NB4 (cell line): ENCODE results near the gene CDRT15.
"Not testable (repeated sequence)": the region's sequence is repeated elsewhere in the genome, so short reads cannot be mapped to it uniquely, and the experiment has no call there.

Experiments
- MYC ChIP-seq: IDR thresholded peaks from 2 replicates; pipeline ENCODE4 v1.6.1; 2011; ENCODE audit warnings: low read depth, low read length
- POLR2A ChIP-seq: IDR thresholded peaks from 2 replicates; pipeline ENCODE4 v1.6.1; 2011; ENCODE audit warnings: mild to moderate bottlenecking; ENCODE audit not compliant: insufficient read length; ENCODE audit errors: extremely low read depth
- TF ChIP-seq, protein P1 (sequence below): IDR thresholded peaks from one replicate; pipeline ENCODE4 v1.5.1; 2012; ENCODE audit warnings: low read depth, low read length

DNA sequence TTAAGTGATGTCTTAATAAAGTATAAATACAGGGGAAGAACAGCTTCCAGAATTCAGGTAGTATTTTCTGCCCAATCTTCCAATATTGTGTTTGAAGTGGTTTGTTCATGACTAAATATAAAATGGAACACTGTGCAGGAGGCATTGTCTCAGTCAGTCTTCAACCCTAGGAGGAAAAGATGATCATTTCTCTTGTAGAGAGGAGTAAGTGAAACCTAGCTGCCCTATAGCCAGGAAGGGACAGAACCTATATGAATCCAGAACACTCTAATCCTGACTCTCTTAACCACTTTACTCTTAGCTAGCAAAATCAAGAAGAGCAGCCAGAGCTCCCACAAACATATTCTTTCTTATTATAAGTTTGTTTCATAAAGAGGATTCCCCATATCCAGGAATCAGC lies 45.2 kb downstream of the CDRT15 start:
- not testable (repeated sequence) for TF ChIP-seq MYC, POLR2A
- TF ChIP-seq, protein P1, sequence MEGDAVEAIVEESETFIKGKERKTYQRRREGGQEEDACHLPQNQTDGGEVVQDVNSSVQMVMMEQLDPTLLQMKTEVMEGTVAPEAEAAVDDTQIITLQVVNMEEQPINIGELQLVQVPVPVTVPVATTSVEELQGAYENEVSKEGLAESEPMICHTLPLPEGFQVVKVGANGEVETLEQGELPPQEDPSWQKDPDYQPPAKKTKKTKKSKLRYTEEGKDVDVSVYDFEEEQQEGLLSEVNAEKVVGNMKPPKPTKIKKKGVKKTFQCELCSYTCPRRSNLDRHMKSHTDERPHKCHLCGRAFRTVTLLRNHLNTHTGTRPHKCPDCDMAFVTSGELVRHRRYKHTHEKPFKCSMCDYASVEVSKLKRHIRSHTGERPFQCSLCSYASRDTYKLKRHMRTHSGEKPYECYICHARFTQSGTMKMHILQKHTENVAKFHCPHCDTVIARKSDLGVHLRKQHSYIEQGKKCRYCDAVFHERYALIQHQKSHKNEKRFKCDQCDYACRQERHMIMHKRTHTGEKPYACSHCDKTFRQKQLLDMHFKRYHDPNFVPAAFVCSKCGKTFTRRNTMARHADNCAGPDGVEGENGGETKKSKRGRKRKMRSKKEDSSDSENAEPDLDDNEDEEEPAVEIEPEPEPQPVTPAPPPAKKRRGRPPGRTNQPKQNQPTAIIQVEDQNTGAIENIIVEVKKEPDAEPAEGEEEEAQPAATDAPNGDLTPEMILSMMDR = not testable (repeated sequence)
